ENCODE measurements around the gene EN1.

EN1 gene

GRCh38 chr2:118850168-118850900, 2.9 kb upstream of the EN1 start:
- no peaks in the 10 kb centered on the region for H3K9me3 ChIP-seq (ENCODE audit: control insufficient read depth, low read length)
- no peak overlapping the region for H3K4me3 ChIP-seq (ENCODE audit: insufficient read depth, low read depth, low read length, poor library complexity, severe bottlenecking)
- H3K36me3 ChIP-seq (ENCODE audit: control insufficient read depth, insufficient read depth, low read length), result no peaks in the 10 kb centered on the region
- DNase-seq, result no peak
- peaks cover 11% of the 10 kb centered on the region for H3K4me1 ChIP-seq (ENCODE audit: control insufficient read depth, insufficient read depth, low read length, poor library complexity, severe bottlenecking)
- H3K27ac ChIP-seq (ENCODE audit: insufficient read depth, low read length, poor library complexity, severe bottlenecking), result no peak overlapping the region
- peaks cover 69% of the 10 kb centered on the region for H3K27me3 ChIP-seq (replicated peaks; ENCODE audit: control insufficient read depth, insufficient read depth, low read length, poor library complexity, severe bottlenecking)

DNA sequence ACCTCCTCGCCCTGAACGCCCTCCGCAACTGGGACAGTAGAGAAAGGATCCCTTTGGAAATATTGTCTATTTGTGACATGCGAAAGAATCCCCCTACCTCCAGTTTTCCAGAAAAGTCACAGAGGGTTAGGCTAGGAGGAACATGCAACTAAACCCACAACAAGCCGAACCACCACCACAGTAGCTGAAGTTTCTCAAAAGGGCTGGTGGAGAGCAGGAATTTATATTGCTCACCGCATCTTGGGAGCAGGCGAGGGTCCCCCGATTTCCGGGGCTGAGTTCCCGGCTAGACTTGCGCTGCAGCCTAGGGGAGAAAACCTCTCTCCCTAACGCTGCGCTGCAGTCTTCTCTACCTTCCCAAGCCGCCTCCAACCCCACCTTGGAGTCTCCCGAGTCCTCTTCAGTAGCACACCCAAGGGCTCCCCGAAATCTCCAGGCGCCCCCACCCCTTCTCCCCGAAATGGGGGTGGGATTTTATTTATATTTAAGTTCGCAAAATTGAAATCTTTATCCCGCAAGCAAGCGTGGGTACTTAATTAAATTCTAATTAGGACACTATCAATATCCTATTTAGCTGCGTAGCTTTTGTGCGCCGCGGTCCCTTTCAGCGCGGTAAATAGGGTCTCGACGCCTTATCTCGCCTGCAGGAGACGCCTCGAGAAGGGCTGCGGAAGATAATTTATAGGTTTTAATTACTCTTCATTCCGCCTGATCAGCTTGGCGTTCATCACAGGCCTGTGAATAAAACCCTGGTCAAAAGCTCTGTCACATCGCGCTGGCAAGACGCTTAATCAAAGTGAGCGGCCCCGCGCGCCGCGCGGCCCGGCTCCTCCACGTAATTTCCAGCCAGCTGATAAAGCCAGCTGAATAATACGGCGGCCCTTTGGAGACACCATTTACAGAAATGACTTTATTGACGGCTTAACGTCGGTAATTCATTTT, 2.0 kb upstream of the EN1 start:
- Histone ChIP-seq H3K9me3 (ENCODE audit: control insufficient read depth, low read length) (no peaks in the 10 kb centered on the region), H3K27ac (ENCODE audit: insufficient read depth, low read length, poor library complexity, severe bottlenecking) (no peak overlapping the region), H3K27me3 (replicated peaks; ENCODE audit: control insufficient read depth, insufficient read depth, low read length, poor library complexity, severe bottlenecking) (peaks cover 69% of the 10 kb centered on the region), H3K4me1 (ENCODE audit: control insufficient read depth, insufficient read depth, low read length, poor library complexity, severe bottlenecking) (peaks cover 11% of the 10 kb centered on the region), H3K36me3 (ENCODE audit: control insufficient read depth, insufficient read depth, low read length) (no peaks in the 10 kb centered on the region), H3K4me3 (ENCODE audit: insufficient read depth, low read depth, low read length, poor library complexity, severe bottlenecking) (no peak overlapping the region)
- DNase-seq, result no peak

- Histone ChIP-seq H3K4me3 (ENCODE audit: insufficient read depth, low read depth, low read length, poor library complexity, severe bottlenecking) (no peak overlapping the region), H3K27me3 (replicated peaks; ENCODE audit: control insufficient read depth, insufficient read depth, low read length, poor library complexity, severe bottlenecking) (peaks cover 69% of the 10 kb centered on the region), H3K27ac (ENCODE audit: insufficient read depth, low read length, poor library complexity, severe bottlenecking) (no peak overlapping the region), H3K4me1 (ENCODE audit: control insufficient read depth, insufficient read depth, low read length, poor library complexity, severe bottlenecking) (peaks cover 11% of the 10 kb centered on the region), H3K36me3 (ENCODE audit: control insufficient read depth, insufficient read depth, low read length) (no peaks in the 10 kb centered on the region), H3K9me3 (ENCODE audit: control insufficient read depth, low read length) (no peaks in the 10 kb centered on the region)
- DNase-seq, result no peak
These were observed 1.2 kb upstream of the EN1 start for GRCh38 chr2:118848381-118849225.

DNA sequence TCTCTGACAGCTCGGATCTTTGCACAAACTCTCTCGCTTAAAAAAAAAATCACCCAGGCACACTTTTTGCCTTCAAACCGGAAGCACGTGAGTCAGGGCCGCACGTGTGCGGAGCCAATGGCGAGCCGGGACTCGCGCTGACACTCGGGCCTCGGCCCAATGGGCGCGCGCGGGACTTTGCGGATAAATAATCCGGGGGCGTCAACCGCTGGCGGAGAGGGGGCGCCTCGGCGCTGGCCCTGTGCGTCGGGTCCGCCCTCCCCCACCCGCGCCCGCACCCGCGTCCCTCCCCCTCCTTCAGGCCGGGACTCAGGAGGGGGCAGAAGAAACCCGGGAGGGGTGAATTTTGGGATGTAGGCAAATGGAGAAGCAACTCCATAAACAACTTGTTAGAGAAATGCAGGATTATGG, 319 bp upstream of the EN1 start:
- H3K27me3 ChIP-seq (replicated peaks; ENCODE audit: control insufficient read depth, insufficient read depth, low read length, poor library complexity, severe bottlenecking), result peaks cover 70% of the 10 kb centered on the region
- H3K9me3 ChIP-seq (ENCODE audit: control insufficient read depth, low read length), result no peaks in the 10 kb centered on the region
- no peaks in the 10 kb centered on the region for H3K36me3 ChIP-seq (ENCODE audit: control insufficient read depth, insufficient read depth, low read length)
- H3K27ac ChIP-seq (ENCODE audit: insufficient read depth, low read length, poor library complexity, severe bottlenecking), result no peak overlapping the region
- DNase-seq, result no peak
- no peak overlapping the region for H3K4me3 ChIP-seq (ENCODE audit: insufficient read depth, low read depth, low read length, poor library complexity, severe bottlenecking)
- H3K4me1 ChIP-seq (ENCODE audit: control insufficient read depth, insufficient read depth, low read length, poor library complexity, severe bottlenecking), result peaks cover 19% of the 10 kb centered on the region

- peaks cover 81% of the 10 kb centered on the region for H3K27me3 ChIP-seq (replicated peaks; ENCODE audit: control insufficient read depth, insufficient read depth, low read length, poor library complexity, severe bottlenecking)
- H3K4me1 ChIP-seq (ENCODE audit: control insufficient read depth, insufficient read depth, low read length, poor library complexity, severe bottlenecking), result peaks cover 26% of the 10 kb centered on the region
- DNase-seq, result no peak
- no peaks in the 10 kb centered on the region for H3K36me3 ChIP-seq (ENCODE audit: control insufficient read depth, insufficient read depth, low read length)
- no peaks in the 10 kb centered on the region for H3K9me3 ChIP-seq (ENCODE audit: control insufficient read depth, low read length)
- H3K4me3 ChIP-seq (ENCODE audit: insufficient read depth, low read depth, low read length, poor library complexity, severe bottlenecking), result no peak overlapping the region
- no peak overlapping the region for H3K27ac ChIP-seq (ENCODE audit: insufficient read depth, low read length, poor library complexity, severe bottlenecking)
These were observed 951 bp downstream of the EN1 start for GRCh38 chr2:118846442-118846952.

DNA sequence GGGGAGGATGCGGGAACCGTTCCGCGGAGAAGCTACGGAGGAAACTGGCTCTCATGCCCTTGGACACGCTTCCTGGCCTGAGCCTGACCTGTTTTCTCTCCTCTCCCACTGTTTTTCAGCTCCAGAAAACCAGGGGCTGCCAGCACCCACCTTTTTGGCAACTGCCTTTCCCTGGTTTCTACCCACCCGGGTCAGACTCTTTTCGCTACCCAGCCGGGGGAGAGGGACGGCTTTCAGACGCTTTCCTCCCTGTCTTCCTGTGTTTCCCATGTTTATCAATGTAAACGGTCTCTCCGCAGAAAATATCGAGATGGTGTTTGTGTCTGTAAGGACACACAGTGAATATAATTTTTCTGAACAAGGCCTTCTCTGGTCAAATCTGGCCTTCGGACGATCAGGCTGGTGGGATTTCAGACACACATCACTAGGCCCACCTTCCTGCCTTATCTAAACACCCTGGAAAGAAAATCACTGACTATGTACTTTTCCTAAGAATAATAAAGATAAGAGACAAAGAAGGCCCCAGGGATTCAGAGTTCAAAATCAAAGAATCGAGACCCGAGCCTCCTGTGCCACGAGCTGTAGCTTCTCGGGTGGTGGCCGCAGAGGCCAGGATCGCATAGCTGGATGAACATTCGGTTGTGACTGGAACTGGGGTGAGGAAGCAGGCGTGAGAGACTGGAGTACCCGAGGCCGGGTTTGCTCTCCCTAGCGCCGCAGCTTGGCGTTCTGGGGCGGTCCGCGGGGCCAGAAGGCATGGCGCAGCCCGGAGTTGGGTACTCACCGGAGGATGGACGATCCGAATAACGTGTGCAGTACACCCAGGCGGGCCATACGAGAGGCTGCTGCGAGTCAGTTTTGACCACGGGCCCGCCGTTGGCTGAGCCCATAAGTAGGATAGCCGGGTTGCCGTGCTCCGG, 1.7 kb downstream of the EN1 start:
- Histone ChIP-seq H3K9me3 (ENCODE audit: control insufficient read depth, low read length) (no peaks in the 10 kb centered on the region), H3K4me1 (ENCODE audit: control insufficient read depth, insufficient read depth, low read length, poor library complexity, severe bottlenecking) (peaks cover 26% of the 10 kb centered on the region), H3K36me3 (ENCODE audit: control insufficient read depth, insufficient read depth, low read length) (no peaks in the 10 kb centered on the region), H3K4me3 (ENCODE audit: insufficient read depth, low read depth, low read length, poor library complexity, severe bottlenecking) (no peak overlapping the region), H3K27me3 (replicated peaks; ENCODE audit: control insufficient read depth, insufficient read depth, low read length, poor library complexity, severe bottlenecking) (peaks cover 81% of the 10 kb centered on the region), H3K27ac (ENCODE audit: insufficient read depth, low read length, poor library complexity, severe bottlenecking) (no peak overlapping the region)
- DNase-seq, result no peak

DNA sequence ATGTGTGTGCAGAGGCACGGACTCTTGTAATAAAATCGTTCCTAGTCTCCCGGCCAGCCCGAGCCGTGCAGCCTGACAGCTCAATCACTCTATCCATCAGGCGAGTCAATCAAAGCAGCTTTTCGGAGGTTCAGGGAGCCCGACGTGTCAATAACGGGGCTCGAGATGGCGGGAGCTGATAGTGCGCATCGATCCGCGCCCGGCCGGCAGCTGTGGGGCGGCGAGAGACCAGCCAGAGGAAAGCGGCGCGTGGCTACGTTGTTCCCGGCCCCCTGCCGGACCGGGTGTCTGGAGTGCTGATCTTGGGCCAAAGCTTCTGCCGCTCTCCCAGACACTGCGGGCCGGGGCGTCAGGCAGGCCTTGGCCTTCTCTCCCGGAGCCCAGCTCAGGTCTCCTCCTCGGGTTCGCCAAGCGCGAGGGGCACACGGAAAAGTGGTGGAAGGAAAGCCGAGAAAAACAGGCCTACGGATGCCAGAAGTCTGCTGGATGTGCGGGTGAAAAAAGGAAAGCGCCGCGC, 2.4 kb downstream of the EN1 start:
- Histone ChIP-seq H3K9me3 (ENCODE audit: control insufficient read depth, low read length) (no peaks in the 10 kb centered on the region), H3K36me3 (ENCODE audit: control insufficient read depth, insufficient read depth, low read length) (no peaks in the 10 kb centered on the region), H3K27me3 (replicated peaks; ENCODE audit: control insufficient read depth, insufficient read depth, low read length, poor library complexity, severe bottlenecking) (peaks cover 76% of the 10 kb centered on the region), H3K4me3 (ENCODE audit: insufficient read depth, low read depth, low read length, poor library complexity, severe bottlenecking) (no peak overlapping the region), H3K27ac (ENCODE audit: insufficient read depth, low read length, poor library complexity, severe bottlenecking) (no peak overlapping the region), H3K4me1 (ENCODE audit: control insufficient read depth, insufficient read depth, low read length, poor library complexity, severe bottlenecking) (peaks cover 26% of the 10 kb centered on the region)
- DNase-seq, result no peak

- H3K36me3 ChIP-seq (ENCODE audit: control insufficient read depth, insufficient read depth, low read length), result no peaks in the 10 kb centered on the region
- H3K4me1 ChIP-seq (ENCODE audit: control insufficient read depth, insufficient read depth, low read length, poor library complexity, severe bottlenecking), result peaks cover 26% of the 10 kb centered on the region
- H3K27me3 ChIP-seq (replicated peaks; ENCODE audit: control insufficient read depth, insufficient read depth, low read length, poor library complexity, severe bottlenecking), result peaks cover 70% of the 10 kb centered on the region
- H3K9me3 ChIP-seq (ENCODE audit: control insufficient read depth, low read length), result no peaks in the 10 kb centered on the region
- DNase-seq, result no peak
- no peak overlapping the region for H3K27ac ChIP-seq (ENCODE audit: insufficient read depth, low read length, poor library complexity, severe bottlenecking)
- H3K4me3 ChIP-seq (ENCODE audit: insufficient read depth, low read depth, low read length, poor library complexity, severe bottlenecking), result no peak overlapping the region
These were observed 3.0 kb downstream of the EN1 start for GRCh38 chr2:118844261-118845004.

All from effector memory CD4-positive, alpha-beta T cell (primary cell).